IMR-90 (cell line): ENCODE results near the gene IL17B. TPM values are rescaled to one million over a fixed set of nuclear protein-coding genes. Genes with fewer than 3 reads are reported as not detected.

Experiments
- ATAC-seq: fragments of 200-7000 bp; cut with Tn5 transposase; 2 replicates; pipeline ENCODE4 v1.9.1; 2020; ENCODE audit warnings: low read depth, mild to moderate bottlenecking, moderate library complexity
- BruUV-seq: library from RNA; stranded (reverse); fragments of 400-500 nt; replicated peaks from 2 replicates; lab custom pipeline; 2021; lab: Mats Ljungman, UMichigan
- CTCF ChIA-PET: fragments of 300-600 bp; formaldehyde crosslinking; extraction: SDS; loops from one replicate; lab custom pipeline; 2021; ENCODE audit warnings: antibody characterized with exemption; lab: Yijun Ruan, JAX
- POLR2A ChIA-PET: fragments of 300-600 bp; sonication (Branson Sonifier 250); formaldehyde crosslinking; loops from one replicate; lab custom pipeline; 2022; ENCODE audit warnings: antibody characterized with exemption; ENCODE audit not compliant: unreplicated experiment; lab: Charles Lee
- DNase-seq: peaks from one replicate; pipeline ENCODE4 v3.0.0; 2013
- H2AFZ ChIP-seq: replicated peaks from 2 replicates; pipeline ENCODE3; 2013; ENCODE audit warnings: low read length, mild to moderate bottlenecking; ENCODE audit not compliant: poor library complexity
- H2AK5ac ChIP-seq: 2 replicates; pipeline ENCODE4 v1.6.1; 2013; ENCODE audit warnings: low read depth, low read length, inconsistent platforms
- H2AK9ac ChIP-seq: replicated peaks from 2 replicates; pipeline ENCODE3; 2013; ENCODE audit warnings: mild to moderate bottlenecking, low read depth, low read length, moderate library complexity; ENCODE audit not compliant: poor library complexity
- H2BK120ac ChIP-seq: 2 replicates; pipeline ENCODE4 v1.6.1; 2013; ENCODE audit warnings: low read depth, low read length, inconsistent platforms
- H2BK15ac ChIP-seq: 3 replicates; pipeline ENCODE4 v1.6.1; 2013; ENCODE audit warnings: low read depth, low read length, inconsistent platforms
- H2BK20ac ChIP-seq: 2 replicates; pipeline ENCODE4 v1.6.1; 2013; ENCODE audit warnings: low read depth, mild to moderate bottlenecking, inconsistent platforms, low read length, moderate library complexity
- H2BK5ac ChIP-seq: 2 replicates; pipeline ENCODE4 v1.6.1; 2013; ENCODE audit warnings: mild to moderate bottlenecking, low read depth, low read length, inconsistent platforms; ENCODE audit not compliant: poor library complexity, severe bottlenecking
- H3K14ac ChIP-seq: replicated peaks from 2 replicates; pipeline ENCODE4 v1.6.1; 2013; ENCODE audit warnings: low read depth, low read length, inconsistent platforms
- H3K18ac ChIP-seq: 2 replicates; pipeline ENCODE4 v1.6.1; 2013; ENCODE audit warnings: low read depth, low read length, control low read depth
- H3K23ac ChIP-seq: 2 replicates; pipeline ENCODE4 v1.6.1; 2013; ENCODE audit warnings: low read depth, low read length, inconsistent platforms
- H3K27ac ChIP-seq: 2 replicates; pipeline ENCODE4 v1.5.1; 2013; ENCODE audit warnings: mild to moderate bottlenecking, control low read depth, low read length; ENCODE audit not compliant: insufficient read depth
- H3K27me3 ChIP-seq: 2 replicates; pipeline ENCODE4 v1.6.1; 2013; ENCODE audit warnings: low read length; ENCODE audit not compliant: control insufficient read depth, insufficient read depth
- H3K36me3 ChIP-seq: 2 replicates; pipeline ENCODE4 v1.6.1; 2013; ENCODE audit warnings: low read length, mixed read lengths; ENCODE audit not compliant: control insufficient read depth, insufficient read depth
- H3K4ac ChIP-seq: 2 replicates; pipeline ENCODE4 v1.6.1; 2013; ENCODE audit warnings: low read depth, low read length, inconsistent platforms
- H3K4me1 ChIP-seq: 2 replicates; pipeline ENCODE4 v1.6.1; 2013; ENCODE audit warnings: low read length, mixed read lengths; ENCODE audit not compliant: control insufficient read depth, insufficient read depth
- H3K4me2 ChIP-seq: 2 replicates; pipeline ENCODE4 v1.6.1; 2013; ENCODE audit warnings: low read depth, mild to moderate bottlenecking, control low read depth, low read length, moderate library complexity
- H3K4me3 ChIP-seq: 2 replicates; pipeline ENCODE4 v1.5.1; 2013; ENCODE audit warnings: low read depth, mild to moderate bottlenecking, control low read depth, low read length, moderate library complexity; ENCODE audit not compliant: insufficient read depth
- H3K56ac ChIP-seq: 2 replicates; pipeline ENCODE4 v1.6.1; 2013; ENCODE audit warnings: low read length, inconsistent platforms; ENCODE audit not compliant: insufficient read depth; ENCODE audit errors: extremely low read depth
- H3K79me1 ChIP-seq, 2 experiments: 2 replicates each; pipeline ENCODE4 v1.6.1; 2013; ENCODE audit warnings: low read length in 2 of 2, inconsistent platforms in 1 of 2, low read depth in 1 of 2
- H3K9ac ChIP-seq: 2 replicates; pipeline ENCODE4 v1.6.1; 2013; ENCODE audit warnings: low read depth, low read length, control low read depth
- H3K9me1 ChIP-seq: 2 replicates; pipeline ENCODE4 v1.6.1; 2013; ENCODE audit warnings: low read length, inconsistent platforms; ENCODE audit not compliant: insufficient read depth
- H3K9me3 ChIP-seq: 2 replicates; pipeline ENCODE4 v1.6.1; 2013; ENCODE audit warnings: low read length; ENCODE audit not compliant: control insufficient read depth, insufficient read depth
- H4K20me1 ChIP-seq: 2 replicates; pipeline ENCODE4 v1.6.1; 2013; ENCODE audit warnings: low read length, inconsistent platforms; ENCODE audit not compliant: insufficient read depth
- H4K5ac ChIP-seq: 2 replicates; pipeline ENCODE4 v1.6.1; 2013; ENCODE audit warnings: mild to moderate bottlenecking, low read depth, low read length, control low read depth
- H4K8ac ChIP-seq, 2 experiments: 2 replicates each; pipeline ENCODE4 v1.6.1; 2013; ENCODE audit warnings: low read depth in 2 of 2, low read length in 2 of 2, control low read depth in 1 of 2, inconsistent platforms in 1 of 2
- H4K91ac ChIP-seq: 2 replicates; pipeline ENCODE4 v1.6.1; 2013; ENCODE audit warnings: low read depth, low read length, inconsistent platforms; ENCODE audit not compliant: insufficient read depth
- CEBPB ChIP-seq: IDR thresholded peaks from 2 replicates; pipeline ENCODE4 v1.6.1; 2012; ENCODE audit warnings: low read depth, low read length, improper control_type of control experiment
- CHD1 ChIP-seq: IDR thresholded peaks from 2 replicates; pipeline ENCODE4 v1.6.1; 2012; ENCODE audit warnings: low read depth, low read length, improper control_type of control experiment
- CTCF ChIP-seq: conservative IDR thresholded peaks from 2 replicates; pipeline ENCODE4 v1.5.1; 2012; ENCODE audit warnings: mild to moderate bottlenecking, low read depth, low read length, improper control_type of control experiment
- ELK1 ChIP-seq: fragments of 150-350 bp; IDR thresholded peaks from 2 replicates; pipeline ENCODE4 v1.6.1; 2016; ENCODE audit warnings: low read depth, mild to moderate bottlenecking, low read length, moderate library complexity, borderline replicate concordance
- FOS ChIP-seq: fragments of 150-350 bp; IDR thresholded peaks from 2 replicates; pipeline ENCODE4 v1.6.1; 2016; ENCODE audit warnings: low read depth, low read length
- MAFK ChIP-seq: IDR thresholded peaks from 2 replicates; pipeline ENCODE4 v1.6.1; 2012; ENCODE audit warnings: low read depth, low read length, improper control_type of control experiment
- MAZ ChIP-seq: IDR thresholded peaks from 2 replicates; pipeline ENCODE4 v1.6.1; 2012; ENCODE audit warnings: low read depth, mild to moderate bottlenecking, low read length, improper control_type of control experiment, moderate library complexity, borderline replicate concordance
- POLR2A ChIP-seq: IDR thresholded peaks from 2 replicates; pipeline ENCODE4 v1.6.1; 2012; ENCODE audit warnings: mild to moderate bottlenecking, low read depth, low read length
- RAD21 ChIP-seq: IDR thresholded peaks from 2 replicates; pipeline ENCODE4 v1.6.1; 2012; ENCODE audit warnings: low read length, improper control_type of control experiment
- RCOR1 ChIP-seq: IDR thresholded peaks from 2 replicates; pipeline ENCODE4 v1.6.1; 2012; ENCODE audit warnings: mild to moderate bottlenecking, low read length, improper control_type of control experiment; ENCODE audit not compliant: insufficient replicate concordance
- RFX5 ChIP-seq: IDR thresholded peaks from 2 replicates; pipeline ENCODE4 v1.8.0; 2012; ENCODE audit warnings: low read depth, mild to moderate bottlenecking, low read length, moderate library complexity
- SMC3 ChIP-seq: fragments of 150-350 bp; IDR thresholded peaks from 2 replicates; pipeline ENCODE4 v1.6.1; 2016; ENCODE audit warnings: low read depth, mild to moderate bottlenecking, antibody characterized with exemption, low read length, moderate library complexity
- USF2 ChIP-seq: fragments of 150-350 bp; IDR thresholded peaks from 2 replicates; pipeline ENCODE4 v1.6.1; 2017; ENCODE audit warnings: mild to moderate bottlenecking, antibody characterized with exemption, low read length, low read depth
- WGBS, 2 experiments: methylation state at CpG; one replicate each; pipeline versions ENCODE4 v1.1.5 to v1.1.7; 2013; ENCODE audit warnings: missing lambda C conversion rate in 2 of 2; ENCODE audit not compliant: insufficient read length in 1 of 2; ENCODE audit errors: extremely low coverage in 2 of 2; 5-methylcytosine and 5-hydroxymethylcytosine counted together
- dilution Hi-C: fragments of 300-500 bp; cut with HindIII; formaldehyde crosslinking; loops from one replicate; pipeline ENCODE4 v1.14.3; 2018; ENCODE audit warnings: low sequenced_read_pairs; ENCODE audit not compliant: unreplicated experiment
- in situ Hi-C: fragments of 300-500 bp; cut with MboI; formaldehyde crosslinking; loops from 3 replicates; pipeline ENCODE4 v1.14.3; 2019; ENCODE audit warnings: low sequenced_read_pairs, inconsistent platforms, mixed read lengths
- intact Hi-C: fragments of 100-400 bp; cut with micrococcal nuclease; formaldehyde crosslinking; loops from 2 replicates; pipeline ENCODE4 v1.10.0; 2022
- polyA plus RNA-seq, 3 experiments: library from polyadenylated mRNA; depleted of rRNA; stranded (reverse); fragments of >200 nt; gene quantifications; 2 replicates each; pipeline ENCODE4 v1.2.3, GENCODE V29; 2012; ENCODE audit warnings: low replicate concordance in 1 of 3
- total RNA-seq: library from RNA; depleted of rRNA; stranded (reverse); fragments of >200 nt; gene quantifications from 2 replicates; pipeline ENCODE4 v1.2.3, GENCODE V29; 2012

IL17B gene
- total and polyA plus RNA-seq, 2 of the 4 experiments (the other 2 are of a cell fraction): 0.31 TPM; not detected in 1

GRCh38 chr5:149358868-149359495, 20.1 kb downstream of the IL17B start (continued):
- no peak for TF ChIP-seq SMC3

- ChIA-PET POLR2A (interaction anchor here (1.1 to 1.2 kb wide), 2 partner anchors 12 to 51 kb away, joined by 3 to 6 read pairs; no protein-coding TSS in a partner anchor), CTCF (interaction anchor here (0.7 to 1.9 kb wide), 3 partner anchors 9 to 95 kb away, joined by 3 to 14 read pairs (median 4); no protein-coding TSS in a partner anchor)
- Histone ChIP-seq H2AK9ac (peak overlapping the region; percentile 65), H3K4ac (peak overlapping the region; percentile 22), H3K9me3 (no peaks in the 10 kb centered on the region), H3K23ac (peak overlapping the region; percentile 90), H2BK5ac (no peak overlapping the region), H3K9ac (peak overlapping the region; percentile 47; the same call in 1 of the 2 replicates), H3K27me3 (no peaks in the 10 kb centered on the region), H2BK120ac (peak overlapping the region; percentile 12; the same call in 1 of the 2 replicates), H3K4me2 (peak overlapping the region; percentile 91), H2BK20ac (no peak overlapping the region), H2AK5ac (peak overlapping the region; percentile 6; the same call in 1 of the 2 replicates), H3K4me1 (no peaks in the 10 kb centered on the region), H3K56ac (no peak overlapping the region), H4K5ac (0 out of 2 replicates have a peak overlapping the region, but pooled peaks have one; percentile 2), H4K8ac (peak overlapping the region; percentile 15 to 88; a peak in 2 of 4 replicates), H3K9me1 (peaks cover 3% of the 10 kb centered on the region), H3K36me3 (peaks cover 7% of the 10 kb centered on the region), H3K18ac (no peak overlapping the region), H3K14ac (peak overlapping the region; percentile 89), H2AFZ (peak overlapping the region; percentile 98), H4K91ac (no peak overlapping the region), H4K20me1 (no peaks in the 10 kb centered on the region), H3K4me3 (peak overlapping the region; percentile 67), H3K79me1 (peaks cover 0 to 14% of the 10 kb centered on the region in 2 experiments; a peak in 1 of 4 replicates), H3K27ac (no peak overlapping the region; the same call in 1 of the 2 replicates), H2BK15ac (no peak overlapping the region)
- no peak for DNase-seq
- in situ Hi-C loops (no loop called here), intact Hi-C loops (no loop called here), dilution Hi-C loops (no loop called here)
- WGBS, 2 experiments: 4% methylated on average over 10 of the region's 18 CpGs; no CpG with 5 or more reads in 1 of the 2 experiments
- peak; percentile 33 for ATAC-seq
- no TSS peak for BruUV-seq
- TF ChIP-seq RCOR1 (no peak), POLR2A (no peak), CHD1 (no peak), RAD21 (no peak), CEBPB (no peak), ELK1 (no peak), MAZ (no peak), FOS (no peak), MAFK (no peak), CTCF (no peak), USF2 (no peak), RFX5 (no peak)
Measured at GRCh38 chr5:149358294-149358651, 20.8 kb downstream of the IL17B start.
